Stimulated activated CD8-positive, alpha-beta memory T cell treated with anti-CD3 and anti-CD28 coated beads, Interleukin-15, amount 100 ng/mL, for 4 hours (primary cell): ENCODE results near the gene SCARF2.
"Not testable (repeated sequence)": the region's sequence is repeated elsewhere in the genome, so short reads cannot be mapped to it uniquely, and the experiment has no call there.

Source experiments
- DNase-seq, 2 donors: peaks; one replicate each; pipeline ENCODE4 v3.0.0-alpha.2; 2020; ENCODE audit warnings: low read depth in 2 of 2

SCARF2 gene

DNA sequence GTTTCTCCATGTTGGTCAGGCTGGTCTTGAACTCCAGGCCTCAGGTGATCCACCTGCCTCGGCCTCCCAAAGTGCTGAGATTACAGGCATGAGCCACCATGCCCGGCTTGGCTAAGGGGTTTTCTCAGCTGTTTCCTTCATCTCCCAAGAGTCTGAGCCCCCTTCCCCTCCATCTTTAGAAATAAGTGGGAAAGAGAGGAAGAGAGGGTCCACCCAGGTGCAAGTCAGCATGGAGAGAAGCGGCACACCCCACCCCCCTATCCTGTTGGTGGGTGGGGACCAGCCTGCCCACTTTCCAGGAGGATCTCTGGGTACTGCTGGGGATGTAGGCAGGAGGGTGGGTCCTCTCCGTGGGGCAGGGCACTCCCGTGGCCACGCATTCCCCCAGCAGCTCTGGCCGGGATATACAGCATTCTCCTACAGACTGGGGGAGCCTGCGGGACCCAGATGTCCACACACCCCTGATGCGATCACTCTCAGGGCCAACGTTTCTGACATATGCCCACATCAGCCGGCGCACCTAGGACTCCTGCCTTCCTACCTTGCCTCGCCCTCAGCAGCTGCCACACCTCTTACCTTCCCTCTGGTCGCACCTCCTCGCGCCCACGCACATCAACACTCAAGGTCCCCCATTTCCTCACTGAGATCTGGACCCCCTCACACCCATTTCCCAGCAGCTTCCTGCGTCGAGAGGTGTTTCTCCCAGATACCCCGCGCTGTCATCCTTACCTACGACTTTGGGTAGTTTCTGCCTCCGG, 8.9 kb downstream of the SCARF2 start:
- no peak for DNase-seq

DNA sequence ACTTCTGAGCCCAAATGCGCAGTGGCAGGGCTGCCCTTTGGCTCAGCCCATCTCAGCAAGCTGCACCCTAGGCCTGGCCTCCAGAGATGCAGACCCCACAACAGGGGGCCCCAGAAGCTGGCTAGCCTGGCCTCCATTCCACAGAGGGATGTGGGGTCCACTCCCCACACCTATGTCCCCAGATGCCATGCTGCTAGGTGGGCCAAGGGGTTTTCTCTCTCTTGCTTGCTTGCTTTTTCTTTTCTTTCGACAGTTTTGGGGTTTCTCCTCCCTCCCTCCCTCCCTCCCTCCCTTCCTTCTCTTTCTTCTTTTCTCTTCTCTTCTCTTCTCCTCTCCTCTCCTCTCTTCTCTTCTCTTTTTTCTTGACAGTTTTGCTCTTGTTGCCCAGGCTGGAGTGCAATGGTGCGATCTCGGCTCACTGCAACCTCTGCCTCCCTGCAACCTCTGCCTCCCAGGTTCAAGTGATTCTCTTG, 9.6 kb downstream of the SCARF2 start:
- no peak for DNase-seq

- DNase-seq: no peak
Observed at GRCh38 chr22:20427104-20427944, 10.3 kb downstream of the SCARF2 start.

DNA sequence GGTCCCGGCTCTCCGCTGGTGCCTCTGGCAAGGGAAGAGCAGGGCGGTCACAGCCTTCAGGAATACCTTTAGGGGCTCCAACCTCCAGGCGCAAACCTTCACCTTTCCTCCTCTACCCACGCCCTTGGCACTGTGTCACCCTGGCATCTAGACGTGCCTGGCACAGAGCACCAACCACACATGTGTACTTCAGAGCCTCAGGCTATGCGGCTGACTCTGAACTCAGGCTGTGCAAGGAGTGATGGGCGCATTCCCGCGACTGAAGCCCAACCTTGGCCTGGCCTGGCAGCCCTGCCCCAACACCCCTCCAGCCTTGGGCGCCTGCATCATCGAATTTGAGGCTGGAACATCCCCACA, 11.4 kb downstream of the SCARF2 start:
- no peak for DNase-seq

DNA sequence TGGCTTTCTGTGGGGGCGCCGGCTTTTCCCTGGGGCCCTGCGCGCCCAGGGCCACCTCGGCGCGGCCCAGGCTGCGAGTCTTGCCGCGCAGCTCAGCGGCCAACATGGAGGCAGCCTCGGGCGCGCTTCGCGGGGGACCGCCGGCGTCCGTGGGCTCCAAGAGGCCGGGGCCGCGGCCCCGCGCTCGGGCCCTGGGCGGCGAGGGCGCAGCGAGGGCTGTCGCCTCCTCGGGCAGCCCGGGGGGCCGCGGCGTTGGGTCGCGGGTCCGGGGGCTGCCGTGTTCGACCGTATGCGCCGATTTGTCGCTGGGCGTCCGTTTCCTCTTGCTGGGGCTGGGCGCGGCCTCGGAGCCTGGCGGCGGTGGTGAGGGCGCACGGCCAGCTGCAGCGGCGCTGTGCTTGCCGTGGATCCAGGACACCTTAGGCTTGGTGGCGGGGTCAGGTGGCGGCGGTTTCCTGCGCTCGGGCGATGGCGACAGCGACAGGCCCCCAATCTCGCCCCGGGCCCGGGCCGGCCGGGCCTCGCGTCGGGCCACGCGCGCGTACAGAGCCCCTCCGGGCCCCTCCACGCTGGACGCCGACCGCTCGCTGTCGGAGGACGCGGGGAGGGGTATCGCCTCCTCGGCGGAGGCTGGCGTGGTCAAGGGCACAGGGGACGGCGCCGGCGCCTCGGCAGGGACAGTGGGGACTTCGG, 11.9 kb downstream of the SCARF2 start:
- no peak for DNase-seq

- DNase-seq: no peak
Observed at GRCh38 chr22:20424932-20425565, 12.6 kb downstream of the SCARF2 start.

- no peak for DNase-seq
Observed at GRCh38 chr22:20424568-20424931, 13.1 kb downstream of the SCARF2 start.

GRCh38 chr22:20423906-20424551, 13.6 kb downstream of the SCARF2 start:
- DNase-seq: no peak

- no peak for DNase-seq
Observed at GRCh38 chr22:20423008-20423905, 14.4 kb downstream of the SCARF2 start.

DNA sequence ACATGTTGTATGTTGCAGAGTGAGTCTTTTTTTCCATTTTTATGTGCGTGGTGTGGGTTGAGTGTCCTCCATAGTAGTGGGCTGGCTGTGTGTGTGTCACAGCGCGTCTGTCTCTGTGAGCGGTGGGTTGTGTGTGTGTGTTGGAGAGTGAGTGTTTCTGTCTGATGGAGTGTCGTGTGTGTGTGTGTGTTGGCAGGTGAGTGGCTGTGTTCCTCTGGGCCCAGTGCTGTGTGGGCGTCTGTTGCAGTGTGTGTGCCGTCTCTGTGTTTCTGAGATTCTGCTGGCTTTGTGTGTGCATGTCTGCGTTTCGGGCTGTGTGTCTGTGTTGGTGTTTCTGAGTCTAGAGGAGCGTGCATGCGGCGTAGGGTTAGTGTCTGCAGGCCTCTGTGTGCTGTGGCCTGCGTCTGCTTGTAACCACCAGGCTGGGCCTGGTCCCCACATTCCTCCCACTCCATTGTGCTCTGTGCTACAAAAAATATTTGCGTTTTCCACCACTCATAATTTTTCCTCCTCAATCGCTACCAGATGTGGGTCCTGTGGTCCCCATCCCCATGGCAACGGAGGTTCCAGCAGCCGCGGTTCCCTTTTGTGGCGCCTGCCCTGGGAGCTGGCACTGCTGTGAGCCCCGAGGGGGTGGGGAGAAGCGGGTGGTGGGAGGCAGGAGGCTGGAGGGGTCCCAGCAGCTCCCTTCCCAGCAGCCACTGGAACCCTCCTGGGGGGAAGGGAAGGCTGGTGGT, 15.2 kb downstream of the SCARF2 start:
- no peak for DNase-seq

DNA sequence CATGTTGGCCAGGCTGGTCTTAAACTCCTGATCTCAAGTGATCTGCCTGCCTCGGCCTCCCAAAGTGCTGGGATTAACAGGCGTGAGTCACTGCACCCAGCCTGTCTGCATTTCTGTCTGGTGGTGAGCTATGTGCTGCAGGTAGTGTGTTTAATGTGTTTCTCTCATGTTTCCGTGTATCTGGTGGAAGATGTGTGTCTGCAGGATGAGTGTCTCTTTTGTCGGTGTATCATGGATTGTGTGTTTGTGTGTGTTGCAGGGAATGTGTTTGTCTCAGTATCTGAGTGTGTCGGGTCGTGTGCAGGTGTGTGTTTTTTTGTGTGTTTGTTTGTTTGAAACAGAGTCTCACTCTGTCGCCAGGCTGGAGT, 16.1 kb downstream of the SCARF2 start:
- no peak for DNase-seq

DNA sequence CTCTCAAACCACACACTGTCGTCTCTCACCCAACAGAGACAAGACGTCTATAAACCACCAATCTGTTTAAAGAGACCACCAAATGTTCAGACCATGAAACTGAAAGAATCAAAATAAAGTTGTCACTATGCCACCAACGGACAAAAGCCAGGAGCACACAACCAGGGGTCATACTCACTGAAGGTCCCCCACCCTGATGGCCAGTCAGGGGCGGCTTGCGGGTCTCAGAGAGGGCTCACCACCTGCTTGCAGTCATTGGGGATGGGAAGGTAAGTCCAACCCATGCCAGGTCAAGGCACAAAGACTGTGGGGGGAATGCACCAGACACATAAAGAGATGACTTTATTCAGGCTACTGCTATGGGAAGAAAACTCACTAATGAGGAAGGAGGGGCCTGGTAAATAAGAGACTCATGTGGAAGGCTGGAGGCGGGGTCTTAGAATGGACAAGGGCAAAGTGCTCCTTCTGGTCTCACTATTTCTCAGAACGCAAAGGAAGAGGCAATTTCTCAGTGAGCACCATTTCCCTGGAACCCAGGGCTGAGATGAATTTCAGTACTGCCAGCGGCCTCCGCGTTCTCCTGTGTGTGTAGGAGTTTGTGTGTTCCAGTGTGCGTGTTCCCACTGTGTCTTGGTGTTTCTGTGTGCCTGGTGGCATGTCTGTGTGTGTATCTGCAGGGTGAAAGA, 17.3 kb downstream of the SCARF2 start:
- no peak for DNase-seq

DNA sequence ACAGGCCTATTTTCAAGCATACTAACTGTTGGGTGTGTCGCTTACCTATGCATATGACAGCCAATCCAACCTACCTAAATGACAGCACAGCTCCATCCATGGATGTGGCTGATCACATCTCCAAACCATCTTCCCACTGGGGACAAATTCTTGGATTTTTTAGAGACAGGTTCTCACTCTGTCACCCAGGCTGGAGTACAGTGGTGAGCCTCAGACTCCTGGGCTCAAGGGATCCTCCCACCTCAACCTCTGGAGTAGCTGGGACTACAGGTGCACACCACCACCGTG, 18.0 kb downstream of the SCARF2 start:
- no peak for DNase-seq

DNA sequence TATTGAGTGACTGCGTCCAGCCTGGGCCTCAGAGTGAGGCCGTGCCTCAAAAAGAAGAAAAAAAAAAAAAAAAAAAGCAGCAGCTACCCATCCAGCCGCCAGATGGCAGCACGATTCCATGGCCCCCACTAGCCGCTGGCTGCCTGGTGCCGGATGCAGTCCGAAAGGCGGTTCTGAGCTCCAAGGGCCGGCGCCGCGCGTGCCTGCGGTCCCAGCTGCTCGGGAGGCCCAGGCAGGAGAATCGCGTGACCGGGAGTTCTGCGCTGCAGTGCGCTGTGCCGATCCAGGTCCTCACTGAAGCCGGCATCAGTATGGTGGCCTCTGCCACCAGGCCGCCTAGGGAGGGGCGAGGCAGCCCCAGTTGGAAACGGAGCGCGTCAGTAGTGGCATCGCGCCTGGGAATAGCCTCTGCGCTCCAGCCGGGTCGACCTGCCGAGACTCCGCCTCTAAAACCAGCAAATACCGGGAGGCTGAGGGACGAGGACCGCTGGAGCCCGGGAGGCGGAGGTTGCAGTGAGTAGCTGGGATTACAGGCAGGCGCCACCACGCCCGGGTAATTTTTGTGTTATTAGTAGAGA, 19.3 kb downstream of the SCARF2 start:
- DNase-seq: peak; percentile 36 to 42

DNA sequence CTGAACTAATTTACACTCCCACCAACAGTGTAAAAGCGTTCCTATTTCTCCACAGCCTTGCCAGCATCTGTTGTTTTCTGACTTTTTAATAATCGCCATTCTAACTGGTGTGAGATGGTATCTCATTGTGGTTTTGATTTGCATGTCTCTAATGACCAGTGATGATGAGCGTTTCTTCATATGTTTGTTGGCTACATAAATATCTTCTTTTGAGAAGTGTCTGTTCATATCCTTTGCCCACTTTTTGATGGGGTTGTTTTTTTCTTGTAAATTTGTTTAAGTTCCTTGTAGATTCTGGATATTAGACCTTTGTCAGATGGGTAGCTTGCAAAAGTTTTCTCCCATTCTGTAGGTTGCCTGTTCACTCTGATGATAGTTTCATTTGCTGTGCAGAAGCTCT, 21.9 kb downstream of the SCARF2 start:
- DNase-seq: not testable (repeated sequence)

- DNase-seq: not testable (repeated sequence)
Observed at GRCh38 chr22:20415241-20415640, 22.4 kb downstream of the SCARF2 start.

DNA sequence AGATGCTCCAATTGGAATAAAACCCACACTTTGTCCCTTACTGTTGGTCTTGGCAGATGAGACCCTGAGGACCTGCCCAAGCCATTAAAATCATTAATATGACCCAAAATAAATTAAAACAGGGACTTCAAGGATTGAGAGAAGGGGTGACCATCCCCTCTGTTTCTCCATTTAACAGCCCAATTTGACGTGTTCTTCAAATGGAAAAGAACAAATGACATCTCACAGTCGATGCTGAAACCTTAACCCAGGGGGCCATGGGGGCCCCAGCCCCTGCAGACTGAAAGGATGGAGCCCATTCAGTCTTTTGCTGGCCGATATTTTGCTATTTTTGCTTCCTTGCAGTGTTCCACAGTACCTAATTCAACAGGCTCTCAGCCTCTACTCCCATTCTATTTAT, 23.2 kb downstream of the SCARF2 start:
- no peak for DNase-seq

GRCh38 chr22:20414059-20414440, 23.6 kb downstream of the SCARF2 start:
- DNase-seq: no peak
